Skeletal muscle satellite cell (primary cell): Measurements from ENCODE around the gene ARF6.
"Not testable (repeated sequence)": the region's sequence is repeated elsewhere in the genome, so short reads cannot be mapped to it uniquely, and the experiment has no call there.

Source experiments
- H3K27me3 ChIP-seq: 2 replicates; pipeline ENCODE4 v1.7.0; 2013; ENCODE audit warnings: low read length; ENCODE audit not compliant: control insufficient read depth, insufficient read depth
- H3K36me3 ChIP-seq: 2 replicates; pipeline ENCODE4 v1.7.0; 2013; ENCODE audit warnings: mild to moderate bottlenecking, control low read depth, low read length; ENCODE audit not compliant: insufficient read depth
- H3K4me1 ChIP-seq: 2 replicates; pipeline ENCODE4 v1.7.0; 2013; ENCODE audit warnings: low read length; ENCODE audit not compliant: control insufficient read depth, insufficient read depth
- H3K4me2 ChIP-seq: 2 replicates; pipeline ENCODE4 v1.7.0; 2013; ENCODE audit warnings: mild to moderate bottlenecking, low read length
- H3K4me3 ChIP-seq: 2 replicates; pipeline ENCODE4 v1.7.0; 2013; ENCODE audit warnings: low read length
- H3K9ac ChIP-seq: 2 replicates; pipeline ENCODE4 v1.7.0; 2013; ENCODE audit warnings: mild to moderate bottlenecking, low read depth, low read length, moderate library complexity
- H3K9me3 ChIP-seq: replicated peaks from 2 replicates; pipeline ENCODE4 v1.7.0; 2013; ENCODE audit warnings: mild to moderate bottlenecking, control low read depth, low read length

ARF6 gene

DNA sequence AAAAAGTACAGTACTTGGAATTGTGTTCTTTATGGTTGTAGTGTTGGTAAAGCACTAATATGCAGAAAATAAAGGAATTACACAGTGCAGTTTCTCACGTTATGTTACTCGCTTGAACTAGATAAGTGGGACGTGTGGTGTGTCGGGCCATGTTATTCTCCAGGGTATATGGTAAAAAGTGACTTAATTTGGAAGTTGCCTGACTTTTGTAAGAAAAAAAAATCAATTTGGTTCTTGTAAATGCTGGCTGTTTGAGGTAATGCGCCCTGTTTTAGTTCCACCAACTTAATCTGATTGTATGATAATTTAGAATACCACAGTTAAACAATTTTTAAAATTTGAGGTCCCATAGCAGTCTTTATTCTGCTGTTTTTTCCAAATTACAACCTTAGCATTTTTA is 4.1 kb downstream of the ARF6 start:
- peaks cover 28% of the 10 kb centered on the region for H3K36me3 ChIP-seq
- H3K9me3 ChIP-seq: no peaks in the 10 kb centered on the region
- peaks cover 25% of the 10 kb centered on the region for H3K4me1 ChIP-seq
- peak overlapping the region; percentile 100 for H3K4me3 ChIP-seq
- H3K27me3 ChIP-seq: no peaks in the 10 kb centered on the region
- peak overlapping the region; percentile 100 for H3K9ac ChIP-seq
- H3K4me2 ChIP-seq: peak overlapping the region; percentile 85

DNA sequence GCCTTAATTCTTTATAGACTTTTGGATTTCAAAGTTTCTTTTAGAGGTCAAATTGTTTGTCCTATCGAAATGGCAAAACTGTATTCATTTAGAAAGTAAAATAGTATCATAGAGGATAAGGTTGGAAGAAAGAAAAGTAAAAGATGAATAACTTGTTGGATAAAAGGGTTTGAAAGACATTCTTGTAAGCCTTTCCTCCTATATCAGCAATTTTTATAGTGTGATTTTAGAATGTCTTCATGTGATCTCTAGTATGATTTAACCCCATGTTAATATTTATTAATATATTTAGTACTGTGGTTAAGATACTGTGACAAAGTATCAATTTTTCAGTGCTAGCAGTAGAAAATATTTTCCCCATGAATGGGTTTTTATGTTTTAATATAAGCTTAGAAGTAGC is 4.5 kb downstream of the ARF6 start:
- Histone ChIP-seq H3K4me2 (peak overlapping the region; percentile 85), H3K4me3 (peak overlapping the region; percentile 100), H3K27me3 (no peaks in the 10 kb centered on the region), H3K36me3 (peaks cover 28% of the 10 kb centered on the region), H3K4me1 (peaks cover 21% of the 10 kb centered on the region), H3K9ac (peak overlapping the region; percentile 100), H3K9me3 (no peaks in the 10 kb centered on the region)

DNA sequence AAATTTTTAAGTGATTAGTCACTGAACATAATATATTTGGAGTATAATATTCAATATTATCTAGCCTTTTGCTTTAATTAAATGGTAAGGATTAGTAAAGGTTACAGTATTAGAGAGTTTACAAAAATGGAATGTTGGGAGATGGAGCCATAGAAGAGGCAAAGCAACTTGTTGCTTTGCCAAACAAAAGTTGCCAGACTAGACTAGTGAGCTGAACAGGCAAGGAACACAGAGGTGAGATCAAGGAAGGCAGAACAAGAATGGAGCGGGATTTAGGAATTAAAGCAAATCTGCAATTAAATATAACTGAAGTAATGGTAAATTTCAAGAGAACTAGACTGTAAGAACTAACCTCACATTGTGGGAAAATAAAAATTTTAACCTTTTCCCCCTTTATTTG is 5.1 kb downstream of the ARF6 start:
- Histone ChIP-seq H3K9me3 (no peaks in the 10 kb centered on the region), H3K9ac (peak overlapping the region; percentile 100), H3K4me3 (peak overlapping the region; percentile 23), H3K27me3 (no peaks in the 10 kb centered on the region), H3K36me3 (peaks cover 28% of the 10 kb centered on the region), H3K4me1 (peaks cover 19% of the 10 kb centered on the region), H3K4me2 (peak overlapping the region; percentile 85)

- peak overlapping the region; percentile 9 for H3K4me2 ChIP-seq
- no peak overlapping the region for H3K9ac ChIP-seq
- H3K9me3 ChIP-seq: no peaks in the 10 kb centered on the region
- H3K27me3 ChIP-seq: no peaks in the 10 kb centered on the region
- peaks cover 25% of the 10 kb centered on the region for H3K36me3 ChIP-seq
- no peak overlapping the region for H3K4me3 ChIP-seq
- H3K4me1 ChIP-seq: peaks cover 19% of the 10 kb centered on the region
These were observed 5.6 kb downstream of the ARF6 start for GRCh38 chr14:49898485-49898884.

DNA sequence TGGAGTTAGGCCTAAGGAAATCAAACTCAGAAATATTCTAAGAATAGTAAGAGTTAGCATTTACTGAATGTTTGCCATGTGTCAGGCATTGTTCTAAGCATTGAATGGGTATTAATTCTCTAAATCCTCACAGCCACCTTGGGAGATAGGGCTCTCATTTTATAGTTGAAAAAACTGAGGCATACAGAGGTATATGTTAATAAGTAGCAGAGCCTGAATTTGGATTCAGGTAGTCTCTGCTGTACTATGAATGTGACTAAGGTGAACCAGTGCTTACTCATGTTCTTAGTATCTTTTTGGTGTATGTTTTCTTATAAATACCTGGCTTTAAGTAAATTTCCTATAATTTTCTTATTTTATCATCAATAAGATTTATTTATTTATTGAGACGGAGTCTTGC is 8.1 kb downstream of the ARF6 start:
- Histone ChIP-seq H3K4me3 (no peak overlapping the region), H3K36me3 (peaks cover 2% of the 10 kb centered on the region), H3K4me2 (no peak overlapping the region), H3K27me3 (no peaks in the 10 kb centered on the region), H3K9me3 (no peaks in the 10 kb centered on the region), H3K9ac (no peak overlapping the region), H3K4me1 (peaks cover 19% of the 10 kb centered on the region)

DNA sequence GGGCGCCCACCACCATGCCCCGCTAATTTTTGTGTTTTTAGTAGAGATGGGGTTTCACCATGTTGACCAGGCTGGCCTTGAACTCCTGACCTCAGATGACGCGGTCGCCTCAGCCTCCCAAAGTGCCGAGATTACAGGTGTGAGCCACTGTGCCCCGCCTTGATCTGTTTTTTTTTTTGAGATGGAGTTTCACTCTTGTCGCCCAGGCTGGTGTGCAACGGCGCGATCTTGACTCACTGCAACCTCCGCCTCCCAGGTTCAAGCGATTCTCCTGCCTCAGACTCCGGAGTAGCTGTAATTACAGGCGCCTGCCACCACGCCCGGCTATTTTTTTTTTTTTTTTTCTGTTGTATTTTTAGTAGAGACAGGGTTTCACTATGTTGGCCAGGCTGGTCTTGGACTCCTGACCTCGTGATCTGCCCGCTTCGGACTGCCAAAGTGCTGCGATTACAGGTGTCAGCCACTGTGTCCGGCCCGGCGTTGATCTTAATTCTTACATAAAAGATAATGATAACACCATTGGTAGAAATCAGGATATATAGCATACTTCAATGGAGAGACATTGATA is 9.9 kb downstream of the ARF6 start:
- not testable (repeated sequence) for H3K27me3 ChIP-seq, H3K36me3 ChIP-seq, H3K9me3 ChIP-seq, H3K4me3 ChIP-seq, H3K4me2 ChIP-seq, H3K9ac ChIP-seq
- peaks cover 20% of the 10 kb centered on the region for H3K4me1 ChIP-seq

- Histone ChIP-seq H3K4me1 (peaks cover 24% of the 10 kb centered on the region), H3K27me3 (no peaks in the 10 kb centered on the region), H3K4me3 (no peak overlapping the region), H3K9me3 (no peaks in the 10 kb centered on the region), H3K9ac (no peak overlapping the region), H3K36me3 (no peaks in the 10 kb centered on the region), H3K4me2 (no peak overlapping the region)
These were observed 11.4 kb downstream of the ARF6 start for GRCh38 chr14:49904270-49904669.

DNA sequence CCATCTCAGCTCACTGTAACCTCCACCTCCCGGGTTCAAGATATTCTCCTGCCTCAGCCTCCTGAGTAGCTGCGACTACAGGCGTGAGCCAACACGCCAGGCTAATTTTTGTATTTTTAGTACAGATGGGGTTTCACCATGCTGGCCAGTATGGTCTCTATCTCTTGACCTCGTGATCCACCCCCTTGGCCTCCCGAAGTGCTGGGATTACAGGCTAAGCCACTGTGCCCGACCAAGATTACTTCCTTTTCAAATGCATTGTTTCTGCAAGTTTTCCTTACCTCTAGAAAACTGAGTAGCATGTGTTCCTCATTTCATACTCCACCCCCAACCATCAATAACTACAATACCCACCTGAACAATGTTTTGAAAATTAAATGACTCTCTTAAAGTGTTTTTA is 13.1 kb downstream of the ARF6 start:
- Histone ChIP-seq H3K36me3 (no peaks in the 10 kb centered on the region), H3K27me3 (no peaks in the 10 kb centered on the region), H3K4me3 (no peak overlapping the region), H3K9me3 (no peaks in the 10 kb centered on the region), H3K4me1 (peaks cover 28% of the 10 kb centered on the region), H3K9ac (no peak overlapping the region), H3K4me2 (no peak overlapping the region)

- Histone ChIP-seq H3K27me3 (no peaks in the 10 kb centered on the region), H3K9ac (peak overlapping the region; percentile 71), H3K36me3 (no peaks in the 10 kb centered on the region), H3K4me3 (peak overlapping the region; percentile 0), H3K4me1 (peaks cover 36% of the 10 kb centered on the region), H3K4me2 (peak overlapping the region; percentile 64), H3K9me3 (no peaks in the 10 kb centered on the region)
These were observed 14.3 kb downstream of the ARF6 start for GRCh38 chr14:49907186-49907585.

DNA sequence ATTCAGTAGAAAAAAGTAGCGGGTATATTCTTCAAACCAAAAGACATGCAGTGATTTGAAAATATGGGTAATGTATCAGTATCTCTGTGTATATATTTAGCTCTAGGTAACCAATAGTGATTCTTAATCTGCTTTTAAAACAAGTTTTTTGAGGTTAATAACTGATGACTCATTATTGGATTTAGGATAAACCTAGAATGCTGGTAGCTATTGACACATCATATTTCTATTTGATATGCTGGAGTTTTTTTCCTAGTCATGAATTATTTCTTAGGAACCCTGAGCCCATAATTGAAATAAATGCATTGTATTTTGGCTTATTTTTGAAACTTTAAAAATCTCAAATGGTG is 15.5 kb downstream of the ARF6 start:
- Histone ChIP-seq H3K4me2 (peak overlapping the region; percentile 64), H3K9me3 (no peaks in the 10 kb centered on the region), H3K36me3 (no peaks in the 10 kb centered on the region), H3K27me3 (no peaks in the 10 kb centered on the region), H3K9ac (peak overlapping the region; percentile 71), H3K4me3 (no peak overlapping the region), H3K4me1 (peaks cover 37% of the 10 kb centered on the region)

- no peak overlapping the region for H3K4me3 ChIP-seq
- no peaks in the 10 kb centered on the region for H3K27me3 ChIP-seq
- H3K9ac ChIP-seq: no peak overlapping the region
- no peaks in the 10 kb centered on the region for H3K36me3 ChIP-seq
- peaks cover 37% of the 10 kb centered on the region for H3K4me1 ChIP-seq
- no peak overlapping the region for H3K4me2 ChIP-seq
- H3K9me3 ChIP-seq: no peaks in the 10 kb centered on the region
These were observed 16.1 kb downstream of the ARF6 start for GRCh38 chr14:49909016-49909415.

- Histone ChIP-seq H3K36me3 (no peaks in the 10 kb centered on the region), H3K27me3 (no peaks in the 10 kb centered on the region), H3K9me3 (no peaks in the 10 kb centered on the region), H3K9ac (no peak overlapping the region), H3K4me1 (peaks cover 9% of the 10 kb centered on the region), H3K4me2 (no peak overlapping the region), H3K4me3 (no peak overlapping the region)
These were observed 22.2 kb downstream of the ARF6 start for GRCh38 chr14:49915085-49915484.
